LHCN-M2 (cell line): Measurements from ENCODE around the gene TBCD. TPM values are rescaled to one million over a fixed set of nuclear protein-coding genes. Genes with fewer than 3 reads are reported as not detected.
"Not testable (repeated sequence)": the region's sequence is repeated elsewhere in the genome, so short reads cannot be mapped to it uniquely, and the experiment has no call there.

Experiments used
- DNase-seq: peaks from one replicate; pipeline ENCODE4 v3.0.0-alpha.2; 2012; ENCODE audit warnings: low read depth
- total RNA-seq: library from RNA; depleted of rRNA; stranded (reverse); fragments of >200 nt; gene quantifications from 2 replicates; pipeline ENCODE4 v1.2.3, GENCODE V29; 2014

TBCD gene
- total RNA-seq, 1 experiment from 2014 or later: 46.2 TPM

DNA sequence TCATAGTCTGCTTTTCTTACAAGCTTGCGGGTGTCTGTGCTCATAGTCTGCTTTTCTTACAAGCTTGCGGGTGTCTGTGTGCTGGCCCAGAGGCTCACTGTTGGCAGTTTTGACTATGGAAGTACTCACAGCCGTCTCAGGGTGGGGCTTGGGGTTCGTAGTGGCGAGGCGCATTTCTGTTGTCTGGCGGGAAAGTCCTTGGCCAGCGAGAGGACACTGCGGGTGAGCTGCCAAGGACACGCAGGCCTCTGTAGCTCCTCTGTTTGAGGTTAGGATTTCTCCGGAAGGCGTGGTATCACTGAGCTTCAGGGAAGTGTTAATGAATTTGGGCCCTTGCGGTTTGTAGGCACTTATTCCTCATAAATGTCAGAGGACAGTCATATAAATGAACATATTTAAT lies 13.5 kb downstream of the TBCD start:
- no peak for DNase-seq

DNA sequence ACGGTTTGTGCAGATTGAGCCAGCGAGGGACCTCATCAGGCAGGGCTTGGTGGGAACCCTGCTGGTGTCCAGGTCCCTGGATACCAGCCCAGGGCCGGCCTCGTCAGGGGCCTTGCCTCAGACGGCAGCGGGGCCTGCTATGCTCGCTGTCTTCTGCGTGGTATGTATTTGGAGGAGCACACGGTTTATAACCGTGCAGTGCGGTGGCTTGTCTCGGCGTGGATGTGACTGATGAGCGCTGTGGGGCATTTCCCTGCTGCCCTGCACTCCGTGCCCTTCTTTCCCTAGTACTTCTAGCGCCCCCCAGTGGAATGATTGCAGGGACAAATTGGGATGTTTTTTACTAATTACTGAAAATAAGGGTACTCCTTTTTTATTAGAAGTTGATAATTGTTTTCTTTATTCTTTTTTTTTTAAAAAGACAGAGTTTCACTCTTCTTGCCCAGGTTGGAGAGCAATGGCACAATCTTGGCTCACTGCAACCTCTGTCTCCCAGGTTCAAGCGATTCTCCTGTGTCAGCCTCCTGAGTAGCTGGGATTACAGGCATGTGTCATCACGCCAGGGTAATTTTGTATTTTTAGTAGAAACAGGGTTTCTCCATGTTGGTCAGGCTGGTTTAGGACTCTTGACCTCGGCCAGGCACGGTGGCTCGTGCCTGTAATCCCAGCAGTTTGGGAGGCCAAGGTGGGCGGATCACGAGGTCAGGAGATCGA lies 15.3 kb downstream of the TBCD start:
- DNase-seq: peak; percentile 41

DNA sequence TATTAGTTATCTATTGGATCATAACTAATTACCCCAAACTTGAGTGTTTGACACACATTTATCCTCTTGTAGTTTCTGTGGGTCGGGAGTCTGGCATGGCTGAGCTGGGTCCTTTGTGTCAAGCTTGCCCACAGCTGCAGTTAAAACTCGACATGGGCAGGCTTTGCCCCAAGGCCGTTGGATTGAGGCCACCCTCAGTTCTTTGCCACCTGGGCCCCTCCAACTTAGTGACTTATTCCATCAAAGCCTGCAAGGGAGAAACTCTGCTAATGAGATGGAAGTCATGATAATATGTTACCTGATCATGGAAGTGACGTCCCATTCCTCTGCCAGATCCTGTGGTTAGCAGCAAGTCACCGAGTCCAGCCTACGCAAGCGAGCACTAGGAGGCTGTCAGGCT lies 17.2 kb downstream of the TBCD start:
- DNase-seq: no peak

DNA sequence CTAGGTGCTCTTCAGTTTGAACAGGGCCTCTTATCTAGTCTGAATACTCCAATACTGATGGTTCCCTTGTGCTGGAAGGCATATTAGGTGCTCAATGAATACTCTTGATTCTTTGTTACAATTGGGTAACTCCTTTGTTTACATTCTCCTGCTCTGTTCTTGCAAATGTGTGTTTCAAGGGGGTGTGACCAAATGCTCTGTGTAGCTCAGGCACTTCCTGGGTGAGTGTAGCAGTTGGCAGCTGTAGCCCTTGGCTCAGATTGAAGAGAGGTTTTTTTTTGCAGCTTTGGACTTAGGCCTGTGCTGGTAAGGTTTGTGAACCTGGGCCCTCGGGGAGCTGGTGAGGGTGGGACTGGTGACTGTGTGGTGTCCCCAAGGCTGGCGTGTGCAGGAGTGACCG lies 20.2 kb downstream of the TBCD start:
- peak; percentile 48 for DNase-seq

DNA sequence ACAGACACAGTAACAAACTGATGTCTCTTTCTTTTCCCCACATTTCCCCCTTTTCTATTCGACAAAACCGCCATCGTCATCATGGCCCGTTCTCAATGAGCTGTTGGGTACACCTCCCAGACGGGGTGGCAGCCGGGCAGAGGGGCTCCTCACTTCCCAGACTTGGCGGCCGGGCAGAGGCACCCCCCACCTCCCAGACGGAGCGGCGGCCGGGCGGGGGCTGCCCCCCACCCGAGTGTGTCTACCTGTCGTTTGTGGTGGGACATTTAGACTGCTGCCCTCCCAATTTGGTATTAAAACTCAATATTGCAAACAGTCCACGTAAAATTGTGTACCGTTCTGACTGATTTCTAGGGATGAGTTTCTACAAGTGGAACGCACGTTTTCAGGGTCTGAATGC lies 22.6 kb downstream of the TBCD start:
- not testable (repeated sequence) for DNase-seq

DNA sequence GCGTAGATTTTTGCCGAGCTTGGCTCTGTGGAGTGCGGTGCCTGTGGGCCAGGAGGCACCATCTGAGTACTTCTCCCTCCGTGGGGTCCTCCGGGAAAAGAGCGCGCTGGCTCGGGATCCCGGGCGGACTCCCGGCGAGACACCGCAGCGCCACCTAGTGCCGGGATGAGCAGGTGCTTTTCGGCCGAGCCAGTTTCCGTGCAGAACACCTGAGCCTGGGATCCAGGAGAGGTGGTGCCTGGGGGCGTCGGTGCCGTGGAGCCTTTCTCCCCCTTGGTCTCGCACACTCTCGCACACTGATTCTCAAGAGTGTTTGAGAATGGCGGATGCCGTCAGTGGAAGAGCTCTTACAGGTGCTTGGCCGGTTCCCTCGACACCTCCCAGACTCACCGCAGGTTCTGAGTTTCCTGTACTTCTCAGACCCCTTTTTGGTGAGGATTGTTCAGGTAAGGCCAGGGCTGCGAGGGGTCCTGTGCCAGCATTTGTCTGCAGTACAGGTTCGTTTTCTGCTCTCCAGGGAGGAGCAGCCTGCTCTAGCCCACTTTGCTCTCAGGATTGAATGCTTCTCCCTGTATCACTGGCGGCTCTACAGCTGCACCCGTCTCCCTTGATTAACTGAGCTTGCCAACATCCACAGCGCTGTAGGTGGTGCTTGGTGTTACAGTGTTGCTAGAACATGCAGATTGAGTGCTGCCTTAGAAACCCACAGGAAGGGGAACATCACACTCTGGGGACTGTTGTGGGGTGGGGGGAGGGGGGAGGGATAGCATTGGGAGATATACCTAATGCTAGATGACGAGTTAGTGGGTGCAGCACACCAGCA lies 23.3 kb downstream of the TBCD start:
- DNase-seq: peak; percentile 20

DNA sequence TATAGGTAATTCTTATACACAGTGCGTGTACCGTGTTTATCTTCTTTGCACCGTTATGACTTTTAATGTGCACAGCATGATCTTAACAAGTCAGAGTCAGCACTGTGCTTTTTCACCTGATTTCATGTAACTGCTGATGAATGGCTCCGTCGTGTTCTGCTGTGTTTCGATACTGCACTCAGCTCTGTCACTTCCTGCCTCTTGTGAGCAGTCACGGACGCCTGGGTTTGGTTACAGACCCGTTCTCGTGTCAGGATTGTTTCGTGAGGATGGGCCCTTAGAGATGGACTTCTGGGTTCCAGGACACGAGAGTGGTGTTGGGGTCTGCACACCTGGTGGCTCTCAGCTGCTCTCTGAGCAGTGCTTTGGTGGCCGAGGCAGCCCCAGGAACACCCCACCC lies 24.6 kb downstream of the TBCD start:
- no peak for DNase-seq

DNA sequence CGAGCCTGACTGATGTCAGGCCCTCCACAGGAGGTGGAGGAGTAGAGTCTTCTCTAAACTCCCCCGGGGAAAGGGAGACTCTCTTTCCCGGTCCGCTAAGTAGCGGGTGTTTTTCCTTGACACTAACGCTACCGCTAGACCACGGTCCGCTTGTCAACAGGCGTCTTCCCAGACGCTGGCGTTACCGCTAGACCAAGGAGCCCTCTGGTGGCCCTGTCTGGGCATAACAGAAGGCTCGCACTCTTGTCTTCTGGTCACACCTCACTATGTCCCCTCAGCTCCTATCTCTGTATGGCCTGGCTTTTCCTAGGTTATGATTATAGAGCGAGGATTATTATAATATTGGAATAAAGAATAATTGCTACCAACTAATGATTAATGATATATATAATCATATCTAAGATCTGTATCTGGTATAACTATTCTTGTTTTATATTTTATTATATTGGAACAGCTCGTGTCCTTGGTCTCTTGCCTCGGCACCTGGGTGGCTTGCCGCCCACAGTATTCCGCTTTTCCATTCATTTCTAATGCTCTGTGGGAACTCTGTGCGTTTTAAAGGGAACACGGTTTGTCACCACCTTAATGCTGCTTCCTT lies 26.0 kb downstream of the TBCD start:
- DNase-seq: not testable (repeated sequence)

DNA sequence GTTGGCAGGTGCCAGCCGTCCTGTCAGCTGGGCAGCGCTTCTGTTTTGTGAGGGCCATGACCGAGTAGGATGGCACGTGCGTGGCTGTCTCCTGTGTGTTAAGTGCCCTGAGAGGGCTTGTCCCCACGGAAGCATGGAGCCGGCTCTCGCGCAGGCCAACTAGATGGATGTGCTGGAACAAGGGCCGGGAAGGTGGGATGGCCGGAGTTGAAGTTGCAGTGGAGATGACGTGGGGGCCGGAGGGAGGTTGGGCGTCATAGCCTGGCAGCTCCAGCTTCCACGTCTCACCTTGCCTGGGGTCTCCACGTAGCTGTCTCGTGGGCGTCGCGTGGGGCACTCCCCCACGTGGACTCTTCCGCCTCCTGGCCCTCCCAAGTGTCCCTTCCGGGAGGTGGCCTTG lies 27.7 kb downstream of the TBCD start:
- no peak for DNase-seq

DNA sequence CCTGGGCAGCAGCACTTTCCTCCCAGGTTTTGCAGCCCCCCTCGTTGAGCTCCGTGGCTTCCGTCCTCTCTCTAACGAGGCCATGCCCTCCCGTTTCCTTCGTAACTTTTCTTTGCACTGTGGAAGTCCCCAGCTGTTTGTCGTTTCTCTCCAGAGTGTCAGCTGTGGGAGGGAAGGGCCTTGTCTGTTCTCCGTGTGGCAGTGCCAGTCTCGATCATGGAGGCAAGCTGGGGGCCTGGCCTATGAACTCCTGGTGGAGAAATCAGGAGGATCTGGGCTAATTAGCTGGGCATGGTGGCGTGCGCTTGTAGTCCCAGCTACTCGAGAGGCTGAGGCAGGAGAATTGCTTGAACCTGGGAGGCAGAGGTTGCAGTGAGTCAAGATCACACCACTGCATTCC lies 28.3 kb downstream of the TBCD start:
- no peak for DNase-seq

DNA sequence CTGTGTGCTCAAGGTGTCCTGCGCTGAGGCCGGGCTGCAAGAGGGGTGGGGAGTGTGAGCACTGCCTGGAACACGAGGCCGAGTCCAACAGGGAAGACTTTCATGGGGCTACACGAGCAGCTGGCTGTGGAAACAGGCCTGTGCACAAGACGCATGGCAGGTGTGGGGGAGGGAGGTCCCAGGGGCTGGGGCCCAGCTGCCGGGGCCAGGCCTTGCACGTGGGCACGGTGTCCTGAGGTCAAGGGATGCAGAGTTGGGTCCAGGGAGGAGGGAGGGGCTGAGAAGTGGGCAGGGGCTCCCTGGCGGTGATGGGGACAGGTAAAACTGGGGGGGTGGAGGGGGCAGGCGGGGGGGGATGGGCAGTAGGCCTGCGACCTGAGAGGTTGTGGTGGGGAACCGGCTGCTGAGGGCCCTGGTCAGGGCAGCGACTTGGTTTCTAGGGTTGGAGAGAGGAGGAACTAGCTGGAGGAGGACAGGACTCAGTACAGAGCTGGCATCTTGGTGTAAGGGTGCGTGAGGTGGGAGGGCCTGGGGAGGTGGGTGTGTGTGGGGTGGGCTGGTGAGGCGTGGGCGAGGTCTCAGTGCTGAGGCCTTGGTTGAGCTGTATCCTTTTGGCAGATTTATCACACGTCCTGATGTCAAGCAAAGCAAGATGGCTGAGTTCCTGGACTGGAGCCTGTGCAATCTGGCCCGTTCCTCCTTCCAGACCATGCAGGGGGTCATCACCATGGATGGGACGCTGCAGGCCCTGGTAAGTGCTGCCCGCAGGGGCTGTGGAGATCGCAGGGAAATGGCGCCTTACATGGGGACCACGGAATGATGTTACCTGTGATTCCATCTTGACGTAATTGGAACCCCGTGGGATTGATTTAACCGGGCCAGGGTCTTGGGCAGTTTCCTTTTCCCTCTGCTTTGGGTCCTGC lies 29.4 kb downstream of the TBCD start:
- DNase-seq: no peak

DNA sequence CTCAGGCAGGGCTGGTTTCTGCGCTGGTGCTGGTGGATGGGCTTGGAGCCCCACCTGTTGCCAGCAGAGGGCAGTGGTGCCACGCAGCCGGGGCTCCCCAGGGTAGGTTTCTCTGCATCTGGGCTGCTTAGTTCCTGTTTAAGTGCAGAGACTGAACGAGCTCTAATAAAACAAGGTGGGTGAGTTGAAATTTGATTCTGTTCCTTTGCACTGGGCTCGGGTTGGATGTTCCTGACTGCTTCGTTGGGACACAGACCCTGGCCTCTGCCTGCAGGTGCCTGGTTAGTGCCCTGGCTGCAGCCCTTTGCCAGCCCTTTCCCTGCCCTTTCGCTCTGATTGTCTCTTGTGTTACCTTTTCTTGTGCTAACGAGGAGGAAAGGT lies 30.0 kb downstream of the TBCD start:
- peak; percentile 61 for DNase-seq

DNA sequence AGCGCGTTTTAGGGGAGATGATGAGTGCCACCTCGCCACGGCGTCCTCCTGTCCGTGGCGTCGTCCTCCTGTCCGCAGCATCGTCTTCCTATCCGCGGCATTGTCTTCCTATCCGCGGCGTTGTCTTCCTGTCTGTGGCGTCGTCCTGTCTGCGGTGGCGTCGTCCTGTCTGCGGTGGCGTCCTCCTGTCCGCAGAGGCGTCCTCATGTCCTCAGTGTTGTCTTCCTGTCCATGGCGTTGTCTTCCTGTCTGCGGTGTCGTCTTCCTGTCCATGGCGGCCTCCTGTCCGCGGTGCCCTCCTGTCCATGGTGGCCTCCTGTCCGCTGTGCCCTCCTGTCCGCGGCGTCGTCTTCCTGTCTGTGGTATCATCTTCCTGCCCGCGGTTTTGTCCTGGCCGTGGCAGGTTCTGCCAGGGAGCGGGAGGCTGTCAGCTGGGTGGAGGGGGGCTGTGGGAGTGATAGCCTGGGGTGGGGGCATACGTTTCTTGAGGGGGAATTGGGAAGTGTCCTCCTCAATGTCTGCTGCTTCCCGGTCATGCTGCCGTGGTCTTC lies 30.9 kb downstream of the TBCD start:
- no peak for DNase-seq

DNA sequence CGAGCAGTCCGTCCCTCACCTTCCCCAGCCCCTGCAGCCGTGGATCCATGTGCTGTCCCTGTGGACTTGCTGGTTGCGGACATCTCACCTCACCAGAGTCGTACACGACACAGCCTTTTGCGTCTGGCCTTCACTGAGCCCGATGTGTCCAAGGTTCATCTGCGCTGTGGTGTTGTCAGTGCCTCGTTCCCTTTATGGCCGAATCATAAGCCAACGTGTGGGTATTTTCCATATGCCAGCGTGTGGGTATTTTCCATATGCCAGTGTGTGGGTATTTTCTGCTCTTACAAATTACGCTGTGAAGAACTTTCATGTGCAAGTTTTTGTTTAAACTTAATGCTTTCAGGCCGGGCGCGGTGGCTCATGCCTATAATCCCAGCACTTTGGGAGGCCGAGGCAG lies 31.6 kb downstream of the TBCD start:
- DNase-seq: no peak

DNA sequence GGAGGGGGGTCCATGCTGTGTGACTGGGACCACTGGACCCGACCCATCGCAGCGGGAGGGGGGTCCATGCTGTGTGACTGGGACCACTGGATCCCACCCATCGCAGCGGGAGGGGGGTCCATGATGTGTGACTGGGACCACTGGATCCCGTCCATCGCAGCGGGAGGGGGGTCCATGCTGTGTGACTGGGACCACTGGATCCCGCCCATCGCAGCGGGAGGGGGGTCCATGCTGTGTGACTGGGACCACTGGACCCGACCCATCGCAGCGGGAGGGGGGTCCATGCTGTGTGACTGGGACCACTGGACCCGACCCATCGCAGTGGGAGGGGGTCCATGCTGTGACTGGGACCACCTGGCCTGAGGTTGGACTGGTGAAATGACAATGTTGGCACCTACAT lies 33.7 kb downstream of the TBCD start:
- DNase-seq: not testable (repeated sequence)

DNA sequence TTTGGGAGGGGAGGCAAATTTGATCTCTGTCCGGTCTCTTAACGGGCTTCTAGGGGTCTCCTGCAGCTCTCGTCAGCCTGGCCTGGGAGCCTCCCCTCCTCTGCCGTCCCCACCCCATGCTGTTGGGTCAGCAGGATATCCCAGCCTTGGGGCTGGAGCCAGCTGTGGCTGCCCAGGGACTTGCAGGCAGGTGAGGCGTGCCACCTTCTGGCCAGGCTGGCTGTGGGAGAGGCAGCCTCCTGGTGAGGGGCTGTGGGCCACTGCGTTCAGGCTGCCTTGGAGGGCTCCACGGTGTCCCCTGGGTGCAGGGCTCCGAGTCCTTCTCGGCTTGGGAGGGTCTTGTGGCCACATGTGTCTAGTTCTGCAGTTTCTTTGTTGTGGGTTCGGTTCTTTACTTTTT lies 34.6 kb downstream of the TBCD start:
- no peak for DNase-seq

DNA sequence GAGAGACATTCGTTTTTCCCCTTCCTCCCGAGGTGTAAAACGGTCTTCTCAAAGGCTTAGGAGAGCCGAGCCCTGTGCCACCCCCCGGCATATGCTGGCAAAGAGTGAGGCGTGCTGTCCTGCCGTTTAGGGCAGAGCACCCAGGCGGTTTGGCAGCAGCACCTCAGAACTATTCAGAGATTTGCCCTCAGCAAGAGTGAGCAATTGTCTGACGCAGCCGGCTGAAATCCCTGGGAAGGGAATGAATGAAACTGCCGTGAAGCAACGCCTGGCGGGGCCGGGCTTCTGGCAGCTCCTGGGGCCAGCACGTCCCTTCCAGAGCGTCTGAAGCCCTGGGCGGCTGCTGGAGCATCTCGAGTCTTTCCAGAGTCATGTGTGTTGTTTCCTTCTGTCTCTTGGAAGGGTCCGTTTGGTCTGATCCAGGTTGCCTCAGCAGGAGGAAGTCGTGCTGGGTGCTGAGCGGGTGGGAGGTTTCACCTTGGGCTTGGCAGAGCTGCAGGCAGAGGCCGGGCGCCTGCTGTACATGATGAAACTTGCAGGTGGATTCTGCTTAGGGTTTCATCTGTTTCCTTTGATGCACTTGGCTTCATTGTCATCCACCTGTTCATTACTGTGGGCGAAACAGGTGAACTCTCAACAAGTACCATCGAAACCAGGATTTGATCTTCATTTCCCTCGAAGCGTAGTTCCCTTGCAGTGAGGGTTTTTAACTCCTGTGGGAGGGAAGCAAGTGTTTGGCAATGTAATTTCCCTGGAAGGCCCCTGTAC lies 35.4 kb downstream of the TBCD start:
- DNase-seq: no peak

DNA sequence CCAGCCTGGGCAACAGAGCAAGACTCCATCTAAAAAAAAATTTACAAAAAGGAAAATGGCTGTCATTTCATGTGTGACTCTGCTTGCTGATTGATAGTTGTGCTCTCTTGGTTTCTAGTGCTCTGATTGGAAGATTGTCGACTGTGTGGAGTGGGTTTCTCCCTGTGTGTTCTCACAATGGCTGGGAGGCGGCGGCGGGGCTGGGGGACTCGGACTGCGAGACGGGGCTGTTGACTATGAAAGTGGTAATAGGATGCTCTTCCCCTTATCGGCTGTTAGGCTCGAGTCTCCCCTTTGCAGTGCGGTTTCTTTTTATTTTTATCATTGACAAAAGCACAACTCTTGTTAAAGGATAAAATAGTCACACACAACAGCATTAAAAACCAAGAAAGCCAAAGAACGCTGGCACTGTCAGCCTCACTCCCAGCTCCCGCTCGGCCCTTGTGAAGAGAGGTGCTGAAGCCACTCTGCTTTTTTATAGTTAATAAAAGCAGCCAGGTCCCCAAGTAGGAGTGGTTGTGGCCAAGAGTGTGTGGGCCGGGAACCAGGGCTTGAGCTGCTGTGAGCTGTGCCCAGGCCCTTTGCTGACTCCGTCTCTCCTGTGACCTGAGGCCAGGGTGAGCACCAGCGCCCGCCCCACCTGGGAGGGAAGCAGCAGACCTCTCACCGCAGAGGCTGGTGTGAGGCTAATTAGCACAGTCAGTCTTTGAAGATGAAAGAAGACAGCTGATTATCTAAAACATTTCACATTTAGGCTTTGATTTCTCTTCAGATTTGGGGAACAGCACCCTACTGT lies 36.5 kb downstream of the TBCD start:
- DNase-seq: no peak

DNA sequence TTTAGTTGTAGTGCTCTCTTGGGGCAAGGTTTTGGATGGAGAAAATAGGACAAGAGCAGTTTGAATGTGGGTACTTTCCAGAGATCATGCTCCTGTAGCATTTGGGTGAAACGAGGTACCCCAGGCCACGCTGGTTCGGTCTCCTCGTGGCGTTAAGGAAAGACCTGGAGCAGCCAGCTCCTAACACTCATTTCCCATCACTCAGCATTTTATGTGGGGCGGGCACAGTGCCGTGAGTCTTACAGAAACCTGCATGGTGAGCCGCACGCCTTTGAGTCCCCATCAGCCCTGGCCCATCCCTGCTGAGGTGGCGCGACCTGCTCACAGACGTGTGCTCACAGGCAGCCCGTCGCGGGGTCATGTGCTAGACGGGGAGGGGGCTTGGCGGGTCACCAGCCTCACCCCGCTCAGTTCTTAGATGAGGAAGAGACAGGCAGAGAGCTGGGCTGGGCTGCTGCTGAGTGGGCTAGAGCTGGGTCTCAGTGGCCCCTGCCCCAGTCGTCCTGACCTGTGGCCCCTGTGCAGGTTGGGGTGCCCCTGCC lies 37.3 kb downstream of the TBCD start:
- no peak for DNase-seq

DNA sequence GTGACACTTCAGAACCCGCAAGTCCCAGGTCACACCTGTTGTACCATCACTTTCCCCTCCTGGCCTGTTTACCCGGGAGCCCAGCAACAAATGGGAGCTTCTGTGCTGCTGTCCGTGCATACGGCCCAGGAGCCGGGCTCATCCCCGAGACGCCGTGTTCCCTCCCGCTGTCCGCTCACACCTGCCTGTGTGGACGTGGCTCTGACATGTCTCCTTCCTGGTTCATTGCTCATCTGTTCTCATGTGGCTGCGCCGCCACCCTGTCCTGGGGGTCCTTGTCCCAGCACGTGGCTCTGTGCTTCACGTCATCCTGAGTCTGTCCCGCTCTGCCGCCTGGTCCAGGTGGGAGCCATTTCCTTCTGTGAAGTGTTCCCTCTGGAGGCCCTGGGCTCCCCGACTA lies 37.9 kb downstream of the TBCD start:
- no peak for DNase-seq
